Measurements from ENCODE around the gene COX4I1. TPM values are rescaled to one million over a fixed set of nuclear protein-coding genes. Genes with fewer than 3 reads are reported as not detected.
"Not testable (repeated sequence)": the region's sequence is repeated elsewhere in the genome, so short reads cannot be mapped to it uniquely, and the experiment has no call there.

Gene COX4I1
- total RNA-seq, 2 experiments from 2014 or later, result 374 to 508 TPM

DNA sequence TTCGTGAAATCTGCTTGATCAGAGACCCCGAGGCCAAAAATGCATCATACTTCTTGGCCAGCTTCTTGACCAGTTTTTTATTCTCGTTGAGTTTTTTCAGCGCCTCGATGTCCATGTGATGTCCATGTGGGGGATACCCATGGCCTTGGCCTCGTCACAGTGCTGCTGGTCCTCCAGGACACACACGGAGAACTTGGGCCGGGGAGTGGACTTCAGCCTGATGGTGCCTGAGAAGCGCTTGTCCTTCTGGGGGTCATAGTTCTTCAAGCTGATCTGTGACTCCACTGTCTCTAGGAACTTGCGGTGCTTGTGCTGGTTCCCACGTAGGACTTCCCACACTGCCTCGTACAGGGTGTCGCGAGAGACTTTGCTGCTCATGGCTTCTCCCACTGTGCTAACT lies 16.7 kb downstream of the COX4I1 start:
- ChIA-PET CTCF (interaction anchor here (0.8 to 1.8 kb wide), 3 partner anchors 46 to 175 kb away, joined by 3 to 5 read pairs (median 4); no protein-coding TSS in a partner anchor), POLR2A (interaction anchor here (0.6 kb wide), 1 partner anchor 29 kb away, joined by 3 read pairs; no protein-coding TSS in a partner anchor)
- ATAC-seq (no peak), DNase-seq (no peak)
- Mint-ChIP-seq H3K4me1 (peaks cover 4% of the 10 kb centered on the region), H3K27me3 (peaks cover 12% of the 10 kb centered on the region), H3K9me3 (ENCODE audit: low read depth) (no peaks in the 10 kb centered on the region), H3K4me3 (no peak overlapping the region), H3K36me3 (ENCODE audit: low read depth) (no peaks in the 10 kb centered on the region), H3K27ac (no peak overlapping the region)
- intact Hi-C loops (cut with DNase I, micrococcal nuclease), result no loop called here

DNA sequence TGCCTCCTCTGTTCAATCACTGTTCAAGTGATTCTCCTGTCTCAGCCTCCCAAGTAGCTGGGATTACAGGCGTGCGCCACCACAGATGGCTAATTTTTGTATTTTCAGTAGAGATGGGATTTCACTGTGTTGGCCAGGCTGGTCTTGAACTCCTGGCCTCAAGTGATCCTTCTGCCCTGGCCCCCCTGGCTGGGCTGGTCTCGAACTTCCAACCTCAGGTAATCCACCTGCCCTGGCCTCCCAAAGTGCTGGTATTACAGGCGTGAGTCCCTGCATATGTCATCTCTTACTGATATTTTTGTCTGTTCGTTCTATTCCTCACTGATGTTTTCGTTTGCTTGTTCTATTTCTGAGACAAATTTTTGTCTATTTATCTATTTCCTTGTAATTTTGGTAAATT lies 17.7 kb downstream of the COX4I1 start:
- intact Hi-C loops (cut with DNase I, micrococcal nuclease), result not testable (repeated sequence)

DNA sequence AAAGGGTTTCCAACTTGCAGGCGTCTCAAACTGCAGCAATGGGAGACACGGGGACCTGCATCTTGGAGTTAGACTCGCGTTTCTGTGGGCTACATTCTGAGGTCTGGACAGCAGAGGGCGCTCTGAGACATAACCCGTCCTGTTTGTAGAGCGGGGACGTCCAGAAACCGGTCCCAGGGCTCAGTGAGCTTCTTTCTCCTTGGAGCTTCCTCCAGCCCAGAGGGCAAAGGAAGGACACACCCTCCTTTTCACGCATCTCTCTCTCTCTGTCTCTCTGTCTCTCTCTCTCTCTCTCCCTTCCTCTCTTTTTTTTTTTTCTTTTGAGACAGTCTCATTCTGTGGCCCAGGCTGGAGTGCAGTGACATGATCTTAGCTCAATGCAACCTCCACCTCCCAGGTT lies 19.8 kb downstream of the COX4I1 start:
- Mint-ChIP-seq H3K9me3 (ENCODE audit: low read depth) (no peaks in the 10 kb centered on the region), H3K27me3 (peaks cover 7% of the 10 kb centered on the region), H3K4me1 (peaks cover 11% of the 10 kb centered on the region), H3K36me3 (ENCODE audit: low read depth) (no peaks in the 10 kb centered on the region), H3K4me3 (no peak overlapping the region), H3K27ac (no peak overlapping the region)
- ATAC-seq (peak; percentile 81), DNase-seq (peak; percentile 95)
- ChIA-PET POLR2A (interaction anchor here (0.5 to 1.1 kb wide), 4 partner anchors 8 to 439 kb away, joined by 3 to 5 read pairs (median 3); no protein-coding TSS in a partner anchor), CTCF (interaction anchor here (0.5 to 7.0 kb wide), 33 partner anchors 9 to 699 kb away, joined by 3 to 120 read pairs (median 4); partner anchors contain the start of gene IRF8)
- intact Hi-C loops (cut with DNase I, micrococcal nuclease), result no loop called here

More for the DNA sequence above, 17.7 kb downstream of the COX4I1 start:
- H3K36me3 Mint-ChIP-seq (ENCODE audit: low read depth); POLR2A ChIA-PET; H3K9me3 Mint-ChIP-seq (ENCODE audit: low read depth); DNase-seq; H3K27ac Mint-ChIP-seq; H3K4me3 Mint-ChIP-seq; ATAC-seq: not testable (repeated sequence)
- peaks cover 11% of the 10 kb centered on the region for H3K4me1 Mint-ChIP-seq
- H3K27me3 Mint-ChIP-seq, result peaks cover 12% of the 10 kb centered on the region
- CTCF ChIA-PET, result interaction anchor here (0.7 to 5.7 kb wide), 4 partner anchors 32 to 228 kb away, joined by 3 to 41 read pairs (median 6); no protein-coding TSS in a partner anchor

DNA sequence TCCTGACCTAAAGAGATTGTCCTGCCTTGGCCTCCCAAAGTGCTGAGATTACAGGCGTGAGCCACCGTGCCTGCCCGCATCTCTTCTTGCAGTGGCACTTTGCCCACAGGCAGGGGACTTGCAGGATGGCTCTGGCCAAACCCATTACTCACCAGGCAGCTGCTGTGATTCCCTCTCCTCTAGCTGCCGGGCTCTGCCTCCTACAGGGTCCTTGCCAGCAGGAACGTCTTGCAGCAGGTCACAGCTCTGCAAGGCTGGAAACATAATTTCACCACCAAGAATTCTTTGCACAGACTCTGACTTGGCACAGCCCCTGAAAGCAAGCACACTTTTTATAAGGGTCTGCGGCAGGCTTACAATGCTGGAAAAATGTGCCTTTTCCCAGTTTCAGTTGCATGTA lies 20.3 kb downstream of the COX4I1 start:
- H3K27ac Mint-ChIP-seq, result no peak overlapping the region
- ATAC-seq, result no peak
- ChIA-PET POLR2A (interaction anchor here (0.6 to 1.1 kb wide), 2 partner anchors 9 to 19 kb away, joined by 3 to 5 read pairs; no protein-coding TSS in a partner anchor), CTCF (interaction anchor here (0.5 to 7.0 kb wide), 32 partner anchors 10 to 698 kb away, joined by 3 to 120 read pairs (median 4); partner anchors contain the start of gene IRF8)
- no peaks in the 10 kb centered on the region for H3K36me3 Mint-ChIP-seq (ENCODE audit: low read depth)
- H3K27me3 Mint-ChIP-seq, result peaks cover 7% of the 10 kb centered on the region
- no peaks in the 10 kb centered on the region for H3K9me3 Mint-ChIP-seq (ENCODE audit: low read depth)
- DNase-seq, result no peak
- H3K4me3 Mint-ChIP-seq, result no peak overlapping the region
- H3K4me1 Mint-ChIP-seq, result peaks cover 11% of the 10 kb centered on the region
- intact Hi-C loops (cut with DNase I, micrococcal nuclease), result loop anchor here (2.0 to 5.0 kb wide), 2 partner anchors 693 to 701 kb away; partner anchors contain the start of gene FOXF1 (in 1 of the 2)

DNA sequence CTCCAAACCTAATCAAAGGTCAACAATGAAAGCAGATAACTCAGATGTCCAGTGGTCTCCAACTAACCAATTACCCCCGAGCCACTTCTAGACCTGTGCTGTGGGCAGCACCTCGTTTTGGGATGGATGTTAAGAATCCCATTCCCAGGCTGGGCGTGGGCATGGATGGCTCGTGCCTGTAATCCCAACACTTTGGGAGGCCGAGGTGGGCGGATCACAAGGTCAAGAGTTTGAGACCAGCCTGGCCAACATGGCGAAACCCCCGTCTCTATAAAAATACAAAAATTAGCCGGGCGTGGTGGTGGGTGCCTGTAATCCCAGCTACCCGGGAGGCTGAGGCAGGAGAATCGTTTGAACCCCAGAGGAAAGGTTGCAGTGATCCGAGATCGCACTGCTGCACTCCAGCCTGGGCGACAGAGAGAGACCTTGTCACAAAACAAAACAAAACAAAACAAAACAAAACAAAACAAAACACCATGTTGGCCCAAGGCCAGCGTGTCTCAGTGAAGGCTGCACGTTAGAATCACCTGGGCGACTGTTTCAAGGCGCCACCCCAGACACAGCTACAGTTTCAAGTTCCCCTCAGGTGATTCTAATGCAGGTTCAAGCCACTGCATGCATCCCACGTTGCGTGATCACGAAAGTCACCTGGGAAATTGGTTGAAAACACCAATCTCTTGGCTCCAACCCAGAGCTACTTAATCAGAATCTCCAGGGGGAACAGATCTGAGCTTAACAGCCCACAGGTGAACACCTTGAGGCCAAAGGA lies 21.3 kb downstream of the COX4I1 start:
- Mint-ChIP-seq H3K27me3 (peaks cover 7% of the 10 kb centered on the region), H3K4me1 (peaks cover 11% of the 10 kb centered on the region), H3K27ac (no peak overlapping the region), H3K9me3 (ENCODE audit: low read depth) (no peaks in the 10 kb centered on the region), H3K4me3 (no peak overlapping the region), H3K36me3 (ENCODE audit: low read depth) (no peaks in the 10 kb centered on the region)
- POLR2A ChIA-PET, result interaction anchor here (0.7 to 1.3 kb wide), 4 partner anchors 79 to 290 kb away, joined by 3 to 6 read pairs (median 5); partner anchors contain the start of gene IRF8
- intact Hi-C loops (cut with DNase I, micrococcal nuclease), result loop anchor here (1.0 to 5.0 kb wide), 6 partner anchors 74 to 700 kb away; partner anchors contain the start of gene FOXF1 (in 1 of the 2)
- no peak for ATAC-seq
- no peak for DNase-seq
- CTCF ChIA-PET, result interaction anchor here (0.6 to 7.0 kb wide), 57 partner anchors 8 to 1220 kb away, joined by 3 to 120 read pairs (median 6); partner anchors contain the start of gene IRF8

- ATAC-seq (peak; percentile 89), DNase-seq (peak; percentile 90)
- Mint-ChIP-seq H3K27me3 (peaks cover 7% of the 10 kb centered on the region), H3K4me3 (no peak overlapping the region), H3K36me3 (ENCODE audit: low read depth) (no peaks in the 10 kb centered on the region), H3K27ac (no peak overlapping the region), H3K4me1 (peaks cover 11% of the 10 kb centered on the region), H3K9me3 (ENCODE audit: low read depth) (no peaks in the 10 kb centered on the region)
- ChIA-PET POLR2A (interaction anchor here (0.6 to 1.3 kb wide), 6 partner anchors 78 to 299 kb away, joined by 3 to 6 read pairs (median 4); partner anchors contain the start of gene IRF8), CTCF (interaction anchor here (0.5 to 7.0 kb wide), 64 partner anchors 9 to 1221 kb away, joined by 3 to 120 read pairs (median 6); partner anchors contain the start of gene IRF8)
- intact Hi-C loops (cut with DNase I, micrococcal nuclease), result loop anchor here (1.0 to 5.0 kb wide), 6 partner anchors 73 to 699 kb away; partner anchors contain the start of gene FOXF1 (in 1 of the 2)
These were observed 22.1 kb downstream of the COX4I1 start for GRCh38 chr16:85821390-85822135.

- ATAC-seq, result no peak
- Mint-ChIP-seq H3K27me3 (peaks cover 9% of the 10 kb centered on the region), H3K9me3 (ENCODE audit: low read depth) (no peaks in the 10 kb centered on the region), H3K36me3 (ENCODE audit: low read depth) (no peaks in the 10 kb centered on the region), H3K4me3 (no peak overlapping the region), H3K27ac (no peak overlapping the region), H3K4me1 (peaks cover 11% of the 10 kb centered on the region)
- intact Hi-C loops (cut with DNase I, micrococcal nuclease), result loop anchor here in 1 of 2 experiments (5.0 kb wide), 1 partner anchor 690 kb away; the partner anchor contains the start of gene FOXF1
- POLR2A ChIA-PET, result interaction anchor here (0.6 to 1.3 kb wide), 5 partner anchors 77 to 298 kb away, joined by 3 to 6 read pairs (median 5); partner anchors contain the start of gene IRF8
- DNase-seq, result no peak
- CTCF ChIA-PET, result interaction anchor here (0.6 to 7.0 kb wide), 45 partner anchors 8 to 695 kb away, joined by 3 to 120 read pairs (median 8); partner anchors contain the start of gene IRF8
These were observed 22.6 kb downstream of the COX4I1 start for GRCh38 chr16:85822145-85822544.

- POLR2A ChIA-PET, result no interaction called here
- CTCF ChIA-PET, result interaction anchor here (5.8 to 7.0 kb wide), 2 partner anchors 166 to 193 kb away, joined by 88 to 120 read pairs; no protein-coding TSS in a partner anchor
- DNase-seq (no peak), ATAC-seq (no peak)
- H3K27ac Mint-ChIP-seq, result no peak overlapping the region
- intact Hi-C loops (cut with DNase I, micrococcal nuclease), result loop anchor here in 1 of 2 experiments (5.0 kb wide), 1 partner anchor 689 kb away; the partner anchor contains the start of gene FOXF1
- no peaks in the 10 kb centered on the region for H3K36me3 Mint-ChIP-seq (ENCODE audit: low read depth)
- H3K9me3 Mint-ChIP-seq (ENCODE audit: low read depth), result no peaks in the 10 kb centered on the region
- H3K4me1 Mint-ChIP-seq, result peaks cover 11% of the 10 kb centered on the region
- H3K27me3 Mint-ChIP-seq, result peaks cover 4% of the 10 kb centered on the region
- no peak overlapping the region for H3K4me3 Mint-ChIP-seq
These were observed 23.9 kb downstream of the COX4I1 start for GRCh38 chr16:85823328-85823920.

- ChIA-PET POLR2A (no interaction called here), CTCF (interaction anchor here (5.8 to 7.0 kb wide), 2 partner anchors 165 to 192 kb away, joined by 88 to 120 read pairs; no protein-coding TSS in a partner anchor)
- DNase-seq (no peak), ATAC-seq (no peak)
- intact Hi-C loops (cut with DNase I, micrococcal nuclease), result loop anchor here in 1 of 2 experiments (5.0 kb wide), 1 partner anchor 688 kb away; the partner anchor contains the start of gene FOXF1
- no peak overlapping the region for H3K4me3 Mint-ChIP-seq
- H3K27me3 Mint-ChIP-seq, result peaks cover 9% of the 10 kb centered on the region
- no peak overlapping the region for H3K27ac Mint-ChIP-seq
- no peaks in the 10 kb centered on the region for H3K36me3 Mint-ChIP-seq (ENCODE audit: low read depth)
- peaks cover 4% of the 10 kb centered on the region for H3K9me3 Mint-ChIP-seq (ENCODE audit: low read depth)
- peaks cover 18% of the 10 kb centered on the region for H3K4me1 Mint-ChIP-seq
These were observed 25.0 kb downstream of the COX4I1 start for GRCh38 chr16:85824161-85825135.
